GM19239 (cell line): Measurements from ENCODE around the gene NT5C3A.
"Not testable (repeated sequence)": the region's sequence is repeated elsewhere in the genome, so short reads cannot be mapped to it uniquely, and the experiment has no call there.

Experiments used
- DNase-seq: peaks from one replicate; pipeline ENCODE4 v3.0.0; 2011; ENCODE audit warnings: low spot score; ENCODE audit not compliant: insufficient read length
- FAIRE-seq: peaks from 2 replicates; lab custom pipeline; 2011; peaks lifted over from hg19 to GRCh38; lab: Jason Lieb, UNC

Gene NT5C3A

GRCh38 chr7:33062023-33062781, at the start of gene NT5C3A:
TSS of gene NT5C3A (minus strand) at chr7:33062776. CDS start at chr7:33062705, 71 bp downstream.
- DNase-seq (peak; percentile 13), FAIRE-seq (peak; percentile 33)

- no peak for FAIRE-seq
- DNase-seq, result no peak
These were observed 49.0 kb upstream of the NT5C3A start for GRCh38 chr7:33111614-33112013.

DNA sequence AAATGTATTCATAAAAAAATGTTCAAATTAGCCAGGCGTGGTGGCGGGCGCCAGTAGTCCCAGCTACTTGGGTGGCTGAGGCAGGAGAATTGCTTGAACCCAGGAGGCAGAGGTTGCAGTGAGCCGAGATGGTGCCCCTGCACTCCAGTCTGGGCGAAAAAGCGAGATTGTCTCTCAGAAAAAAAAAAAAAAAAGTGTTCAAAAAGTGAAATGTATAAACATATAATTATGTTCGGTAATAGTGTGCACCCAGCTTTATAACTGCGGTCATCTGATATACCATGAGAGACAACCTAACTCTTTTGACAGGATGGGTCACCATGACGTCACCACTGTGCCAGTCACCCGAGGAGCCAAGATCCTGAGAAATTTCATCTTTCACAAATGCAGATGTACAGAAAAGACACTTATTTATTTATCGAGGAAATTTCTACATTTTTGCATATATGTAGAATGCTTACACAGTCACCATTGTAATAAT, 47.2 kb upstream of the NT5C3A start:
- FAIRE-seq (no peak), DNase-seq (no peak)

DNA sequence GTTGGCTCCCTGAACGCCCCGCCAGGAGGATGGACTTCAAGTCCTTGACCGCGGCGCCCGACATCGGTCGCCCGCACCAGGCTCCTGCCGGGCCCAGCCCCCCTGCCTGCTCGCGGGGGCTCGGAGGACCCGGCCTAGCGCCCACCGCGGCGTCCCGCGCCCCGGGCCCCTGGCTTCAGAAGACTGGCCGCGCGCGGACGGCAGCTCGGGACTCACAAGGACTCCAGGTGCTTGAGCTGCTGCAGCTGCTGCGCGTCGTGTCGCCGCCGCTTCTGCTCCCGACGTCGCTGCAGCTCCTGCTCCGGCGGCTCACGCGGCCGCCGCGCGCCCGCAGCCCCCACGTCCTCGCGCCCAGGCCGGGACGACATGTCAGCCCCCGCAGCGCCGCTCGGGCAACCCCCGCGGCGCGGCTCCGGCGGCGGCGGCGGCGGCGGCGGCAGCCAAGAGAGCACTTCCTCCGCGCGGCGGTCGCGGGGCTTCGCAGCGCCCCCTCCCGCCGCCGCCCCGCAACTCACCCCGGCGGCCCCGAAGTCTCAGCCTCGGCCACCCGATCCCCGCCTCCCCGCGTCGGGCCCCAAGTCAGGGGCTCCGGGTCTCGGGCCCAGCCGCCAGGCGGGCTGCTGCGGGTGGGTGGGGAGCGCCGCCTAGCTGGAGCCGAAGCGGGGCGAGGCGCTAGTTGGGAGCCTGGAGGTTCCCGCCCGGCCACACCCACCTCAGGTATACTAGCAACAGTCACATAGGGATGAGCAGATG, 46.6 kb upstream of the NT5C3A start, which contains the start of gene RP9:
TSS of gene RP9 (minus strand) at position 400 of the 753 bp plus-strand sequence. CDS start at position 368, 32 bp downstream.
- DNase-seq (peak; percentile 74), FAIRE-seq (no peak)

GRCh38 chr7:33108554-33109004, 46.0 kb upstream of the NT5C3A start:
- DNase-seq, result no peak
- peak; percentile 64 for FAIRE-seq

DNA sequence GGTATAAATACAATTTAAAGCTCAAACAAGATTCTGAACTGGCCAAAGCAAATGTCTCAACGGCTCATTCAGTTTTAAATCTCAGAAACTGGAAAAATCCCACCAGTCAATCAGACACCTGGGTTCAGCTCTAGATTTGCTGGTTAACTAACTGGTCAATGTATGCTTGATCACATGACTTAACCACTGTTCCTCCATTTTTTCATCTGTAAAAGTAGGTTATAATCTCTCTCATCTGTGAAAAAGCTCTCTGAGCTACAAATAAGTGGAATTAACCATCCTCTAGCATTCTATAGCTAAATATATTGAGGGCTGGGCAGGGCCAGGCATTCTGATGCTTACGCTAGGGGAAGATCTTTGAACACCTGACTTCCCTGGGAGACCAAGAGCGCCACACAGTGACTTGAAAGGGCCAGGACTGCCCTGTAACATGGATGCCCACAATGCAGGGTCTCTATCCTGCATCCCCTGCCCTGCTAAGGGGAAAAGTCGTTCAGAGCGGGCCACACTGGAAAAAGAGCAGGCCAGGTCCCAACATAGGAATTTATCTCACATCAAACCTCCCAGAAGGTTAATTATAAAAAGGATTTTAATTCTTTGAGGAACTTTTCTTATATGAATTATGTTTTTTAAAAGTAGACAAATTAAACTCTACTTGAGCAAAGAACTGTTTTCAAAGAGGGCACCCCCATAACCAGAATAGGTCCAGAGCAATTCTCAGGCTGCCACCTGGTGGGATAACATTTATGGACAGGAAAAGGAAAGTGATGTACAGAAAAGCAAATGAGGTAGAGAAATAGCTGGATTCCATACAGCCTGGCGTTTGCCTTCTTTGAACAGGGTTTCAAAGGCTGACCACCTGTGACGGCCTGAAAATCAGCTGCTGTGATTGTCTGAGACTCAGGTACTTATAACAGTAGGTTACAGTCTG, 44.8 kb upstream of the NT5C3A start:
- DNase-seq, result no peak
- peak; percentile 89 for FAIRE-seq

DNA sequence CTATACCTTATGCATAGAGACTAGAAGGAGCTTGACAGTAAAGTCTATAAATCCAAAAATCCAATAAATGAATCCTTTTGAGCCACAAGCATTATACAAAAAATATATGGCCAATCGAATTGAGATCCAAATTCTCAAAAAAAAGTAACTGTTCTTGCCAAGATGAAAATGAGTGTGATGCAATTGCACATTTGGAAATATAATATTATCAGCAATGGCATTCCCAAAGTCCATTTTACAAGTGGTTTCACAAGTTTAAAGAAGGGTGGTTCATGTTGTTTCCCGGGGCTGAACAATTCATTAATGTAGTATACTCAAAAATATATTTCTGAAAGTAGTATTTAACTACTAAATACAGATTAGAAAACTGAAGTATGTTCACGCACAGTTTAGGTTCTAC, 39.3 kb upstream of the NT5C3A start:
- DNase-seq (no peak), FAIRE-seq (peak; percentile 49)

DNA sequence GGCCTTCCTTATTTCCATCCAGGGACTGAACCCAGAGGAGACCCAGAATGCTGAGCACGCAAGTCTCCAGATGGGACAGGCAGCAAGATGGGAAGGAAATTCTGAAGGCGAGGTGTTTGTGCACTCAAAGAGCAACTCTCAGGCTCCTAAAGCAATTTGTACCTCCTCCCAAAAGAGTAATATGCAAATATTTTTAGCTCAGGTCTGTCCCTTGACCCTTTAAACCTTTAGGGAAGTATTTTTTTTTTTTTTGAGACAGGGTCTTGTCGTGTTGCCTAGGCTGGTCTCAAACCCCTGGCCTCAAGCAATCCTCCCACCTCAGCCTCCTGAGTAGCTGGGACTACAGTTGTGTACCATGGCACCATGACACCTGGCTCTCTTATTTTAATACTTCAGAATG, 38.2 kb upstream of the NT5C3A start:
- no peak for FAIRE-seq
- no peak for DNase-seq

GRCh38 chr7:33099154-33099940, 36.8 kb upstream of the NT5C3A start:
- DNase-seq (no peak), FAIRE-seq (no peak)

- not testable (repeated sequence) for DNase-seq, FAIRE-seq
These were observed 32.2 kb upstream of the NT5C3A start for GRCh38 chr7:33094745-33095275.

GRCh38 chr7:33093266-33093665, 30.7 kb upstream of the NT5C3A start:
- FAIRE-seq (no peak), DNase-seq (no peak)

GRCh38 chr7:33091641-33092191, 29.1 kb upstream of the NT5C3A start:
- FAIRE-seq (no peak), DNase-seq (no peak)

DNA sequence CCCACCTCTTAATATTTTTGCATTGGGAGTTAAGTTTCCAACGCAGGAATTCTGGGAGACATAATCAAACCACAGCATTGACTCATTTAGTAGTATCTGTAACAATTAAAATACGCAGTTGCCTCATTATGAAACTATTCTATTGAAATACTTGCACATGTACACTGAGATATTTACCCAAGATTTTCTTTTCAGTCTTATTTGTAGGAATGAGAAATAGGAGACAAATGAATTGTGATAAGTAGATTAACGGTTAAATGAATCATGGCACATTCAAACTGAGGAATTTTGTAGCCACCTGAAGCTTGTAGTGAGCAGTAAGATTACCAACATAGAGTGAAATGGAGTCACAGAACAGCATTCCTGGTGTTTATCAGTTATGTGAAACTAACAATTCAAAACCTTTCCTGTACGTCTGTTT, 28.5 kb upstream of the NT5C3A start:
- no peak for DNase-seq
- no peak for FAIRE-seq

GRCh38 chr7:33089142-33089541, 26.6 kb upstream of the NT5C3A start:
- DNase-seq (no peak), FAIRE-seq (no peak)

GRCh38 chr7:33087858-33088257, 25.3 kb upstream of the NT5C3A start:
- DNase-seq (no peak), FAIRE-seq (no peak)

DNA sequence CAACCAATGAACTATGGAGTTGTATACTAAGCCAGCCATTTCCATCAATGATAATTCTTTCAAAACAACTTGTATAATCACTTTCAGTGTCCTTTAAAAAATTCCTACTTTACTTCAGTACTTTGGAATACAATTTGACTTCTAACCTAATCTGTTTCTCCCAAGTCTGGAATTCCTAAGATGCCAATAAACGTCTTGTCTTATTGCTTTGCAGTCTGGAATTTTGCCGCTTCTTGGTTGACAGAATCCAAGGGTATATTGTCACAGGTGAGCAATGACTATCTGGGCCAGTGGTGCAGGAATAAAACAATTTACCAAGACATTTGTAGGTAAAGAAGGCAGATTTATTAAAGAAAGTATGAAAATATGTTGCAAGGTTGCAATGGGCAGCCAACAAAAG, 24.8 kb upstream of the NT5C3A start:
- FAIRE-seq (no peak), DNase-seq (no peak)

GRCh38 chr7:33079763-33080690, 17.5 kb upstream of the NT5C3A start:
- no peak for FAIRE-seq
- DNase-seq, result no peak

DNA sequence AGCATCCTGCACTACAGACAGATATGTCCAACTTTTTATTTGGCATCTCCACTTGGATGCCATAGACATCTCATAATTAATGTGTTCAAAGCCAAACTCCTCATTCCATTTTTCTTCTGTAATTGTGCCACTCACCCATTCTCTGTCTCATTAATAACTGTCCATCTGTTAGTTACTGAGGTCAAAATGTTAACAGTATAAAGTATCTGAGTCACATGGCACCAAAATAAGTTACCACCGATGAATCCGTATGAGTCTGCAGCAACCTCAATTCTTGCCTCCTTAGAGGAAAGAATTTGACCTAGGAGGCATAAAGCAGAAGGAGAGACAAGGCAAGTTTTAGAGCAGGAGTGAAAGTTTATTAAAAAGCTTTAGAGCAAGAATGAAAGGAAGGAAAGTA, 16.5 kb upstream of the NT5C3A start:
- FAIRE-seq, result no peak
- DNase-seq, result no peak
